Astrocyte of the cerebellum (primary cell): ENCODE measurements around the gene B4GALNT3.

ENCODE experiments used
- DNase-seq: peaks from one replicate; pipeline ENCODE4 v3.0.0-alpha.2; 2011; ENCODE audit warnings: low read depth
- H3K4me3 ChIP-seq: 2 replicates; pipeline ENCODE4 v1.5.1; 2011; ENCODE audit warnings: mild to moderate bottlenecking, low read depth, low read length, moderate library complexity
- in situ Hi-C: cut with HindIII; loops from 2 replicates; pipeline ENCODE4 v1.10.0; 2017; ENCODE audit warnings: low sequenced_read_pairs
- TF ChIP-seq, protein P1 (sequence below): IDR thresholded peaks from 2 replicates; pipeline ENCODE4 v1.5.1; 2012; ENCODE audit warnings: low read length, low read depth, moderate library complexity, mild to moderate bottlenecking; ENCODE audit errors: missing control alignments

The B4GALNT3 gene

DNA sequence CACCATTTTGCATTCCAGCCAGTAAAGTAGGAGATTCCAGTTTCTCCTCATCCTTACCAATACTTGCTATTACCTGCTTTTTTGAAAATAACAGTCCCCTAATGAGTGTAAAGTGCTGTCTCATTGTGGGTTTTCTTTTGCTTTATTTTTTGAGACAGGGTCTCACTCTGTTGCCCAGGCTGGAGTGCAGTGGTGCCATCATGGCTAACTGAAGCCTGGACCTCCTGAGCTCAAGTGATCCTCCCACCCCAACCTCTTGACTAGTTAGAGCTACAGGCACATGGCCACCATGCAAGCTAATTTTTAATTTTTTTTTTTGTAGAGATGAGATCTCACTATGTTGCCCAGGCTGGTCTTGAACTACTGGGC lies 142.9 kb downstream of the B4GALNT3 start:
- in situ Hi-C loops = no loop called here
- TF ChIP-seq, protein P1, sequence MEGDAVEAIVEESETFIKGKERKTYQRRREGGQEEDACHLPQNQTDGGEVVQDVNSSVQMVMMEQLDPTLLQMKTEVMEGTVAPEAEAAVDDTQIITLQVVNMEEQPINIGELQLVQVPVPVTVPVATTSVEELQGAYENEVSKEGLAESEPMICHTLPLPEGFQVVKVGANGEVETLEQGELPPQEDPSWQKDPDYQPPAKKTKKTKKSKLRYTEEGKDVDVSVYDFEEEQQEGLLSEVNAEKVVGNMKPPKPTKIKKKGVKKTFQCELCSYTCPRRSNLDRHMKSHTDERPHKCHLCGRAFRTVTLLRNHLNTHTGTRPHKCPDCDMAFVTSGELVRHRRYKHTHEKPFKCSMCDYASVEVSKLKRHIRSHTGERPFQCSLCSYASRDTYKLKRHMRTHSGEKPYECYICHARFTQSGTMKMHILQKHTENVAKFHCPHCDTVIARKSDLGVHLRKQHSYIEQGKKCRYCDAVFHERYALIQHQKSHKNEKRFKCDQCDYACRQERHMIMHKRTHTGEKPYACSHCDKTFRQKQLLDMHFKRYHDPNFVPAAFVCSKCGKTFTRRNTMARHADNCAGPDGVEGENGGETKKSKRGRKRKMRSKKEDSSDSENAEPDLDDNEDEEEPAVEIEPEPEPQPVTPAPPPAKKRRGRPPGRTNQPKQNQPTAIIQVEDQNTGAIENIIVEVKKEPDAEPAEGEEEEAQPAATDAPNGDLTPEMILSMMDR = no peak
- DNase-seq = no peak
- H3K4me3 ChIP-seq = no peak overlapping the region

DNA sequence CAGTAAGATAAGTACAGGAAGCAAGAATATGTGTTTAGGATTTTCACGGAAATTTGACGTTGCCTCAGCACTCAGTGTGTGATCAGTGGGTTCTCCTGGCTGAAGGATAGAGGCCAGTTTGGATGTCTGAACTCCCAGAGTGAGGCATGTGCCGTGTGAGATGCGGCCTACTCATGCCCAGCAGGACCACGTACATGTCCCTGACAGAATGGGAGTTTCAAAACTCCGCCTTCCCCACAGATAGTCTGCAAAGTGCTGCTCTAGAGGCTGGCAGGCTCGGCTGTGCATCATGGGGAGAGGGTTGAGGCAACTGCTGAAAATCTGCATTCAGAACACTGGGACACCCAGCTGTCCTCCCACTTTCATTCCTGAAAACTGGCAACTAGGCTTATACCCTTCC lies 145.2 kb downstream of the B4GALNT3 start:
- H3K4me3 ChIP-seq = no peak overlapping the region
- TF ChIP-seq, protein P1 = no peak
- in situ Hi-C loops = no loop called here

DNA sequence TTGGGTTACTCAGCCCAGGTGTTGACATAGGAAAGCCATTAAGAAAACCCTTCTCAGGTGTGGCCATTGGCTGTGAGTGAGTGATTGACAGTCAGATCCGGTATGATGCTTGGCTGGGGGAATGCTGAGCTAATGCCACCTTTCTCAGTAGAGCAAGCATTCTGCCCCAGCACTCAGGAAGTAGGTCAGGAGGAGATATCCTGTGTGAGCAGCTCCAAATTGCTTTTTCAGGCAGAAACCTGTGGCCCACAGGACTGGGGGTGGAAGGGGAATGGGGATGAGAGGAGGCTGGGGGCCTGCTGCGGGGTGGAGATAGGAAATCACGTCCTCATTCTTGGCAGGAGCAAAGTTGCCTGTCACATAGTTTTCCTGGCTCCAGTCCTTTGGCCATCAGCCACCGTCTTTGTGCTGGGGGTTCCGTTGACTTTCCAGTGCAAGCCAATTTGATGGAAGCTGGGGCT lies 147.8 kb downstream of the B4GALNT3 start:
- H3K4me3 ChIP-seq = no peak overlapping the region
- in situ Hi-C loops = no loop called here
- TF ChIP-seq, protein P1 = no peak
- no peak for DNase-seq

More for the DNA sequence above, 145.2 kb downstream of the B4GALNT3 start:
- DNase-seq = no peak

DNA sequence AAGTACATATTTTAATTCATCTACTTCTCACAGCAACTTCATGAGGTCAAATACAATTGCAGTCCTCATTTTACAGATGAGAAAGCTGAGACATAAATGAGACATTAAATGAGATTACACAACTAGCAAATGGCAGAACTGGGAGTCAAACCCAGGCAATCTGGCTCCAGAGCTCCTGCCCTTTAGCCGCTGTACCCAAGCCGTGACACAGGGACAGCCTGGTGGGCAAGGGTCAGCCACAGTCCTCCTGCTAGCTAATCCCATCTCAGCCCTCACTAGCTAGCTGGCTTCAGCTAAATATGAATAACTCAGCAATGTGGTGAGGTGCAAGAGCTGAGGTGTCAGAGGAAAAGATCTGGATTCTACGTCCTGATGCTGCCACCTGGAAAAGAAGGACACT lies 148.7 kb downstream of the B4GALNT3 start:
- H3K4me3 ChIP-seq = no peak overlapping the region
- in situ Hi-C loops = no loop called here
- TF ChIP-seq, protein P1 = no peak
- no peak for DNase-seq

DNA sequence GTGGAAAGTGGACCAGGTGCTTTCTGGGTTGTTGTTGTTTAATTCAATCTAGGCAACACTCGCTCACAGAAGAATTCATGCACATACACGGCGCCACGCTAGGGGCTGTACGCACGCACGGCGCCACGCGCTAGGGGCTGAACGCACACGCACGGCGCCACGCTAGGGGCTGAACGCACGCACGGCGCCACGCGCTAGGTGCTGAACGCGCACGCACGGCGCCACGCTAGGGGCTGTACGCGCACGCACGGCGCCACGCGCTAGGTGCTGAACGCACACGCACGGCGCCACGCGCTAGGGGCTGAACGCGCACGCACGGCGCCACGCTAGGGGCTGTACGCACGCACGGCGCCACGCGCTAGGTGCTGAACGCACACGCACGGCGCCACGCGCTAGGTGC lies 149.2 kb downstream of the B4GALNT3 start:
- TF ChIP-seq, protein P1 = no peak
- in situ Hi-C loops = no loop called here
- no peak overlapping the region for H3K4me3 ChIP-seq
- no peak for DNase-seq

DNA sequence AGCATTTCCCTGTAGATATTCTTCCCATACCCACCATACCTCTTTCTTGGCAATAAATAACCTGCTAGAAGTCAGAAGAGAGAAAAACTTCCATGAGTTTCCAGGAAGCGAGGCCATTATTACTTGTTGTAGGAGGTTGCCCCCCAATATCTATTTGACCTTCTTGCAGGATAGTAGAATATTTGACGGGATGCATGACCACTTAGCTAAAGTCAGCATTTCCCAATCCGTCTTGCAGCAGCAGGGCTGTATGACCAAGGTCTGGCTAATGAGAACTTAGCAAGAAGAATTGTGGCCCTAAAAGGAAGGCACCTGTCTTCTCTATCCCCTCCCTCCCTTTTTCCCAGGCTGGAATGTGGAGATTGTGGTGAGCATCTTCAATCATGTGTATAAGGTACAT lies 152.0 kb downstream of the B4GALNT3 start:
- no peak for DNase-seq
- in situ Hi-C loops = no loop called here
- no peak overlapping the region for H3K4me3 ChIP-seq
- TF ChIP-seq, protein P1 = no peak

DNA sequence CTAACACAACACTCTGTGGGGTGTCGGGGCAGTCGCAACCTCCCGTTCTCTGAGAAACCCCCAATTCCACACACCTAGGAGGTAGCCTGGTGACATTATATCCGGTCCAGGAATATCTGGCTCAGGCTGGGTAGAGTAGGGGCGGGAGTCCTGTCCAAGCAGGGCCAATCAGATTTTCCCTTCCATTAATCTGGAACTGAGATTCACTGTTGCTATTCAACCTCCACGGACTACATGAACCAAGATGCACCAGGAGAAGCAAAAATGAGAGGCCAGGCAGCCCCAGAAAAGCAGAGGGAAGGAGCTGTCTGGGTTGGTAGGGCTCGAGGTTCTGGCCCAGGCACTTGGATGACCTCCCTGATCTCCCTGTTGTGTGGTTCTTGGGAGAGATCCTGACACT lies 152.6 kb downstream of the B4GALNT3 start:
- TF ChIP-seq, protein P1 = no peak
- DNase-seq = no peak
- in situ Hi-C loops = no loop called here
- H3K4me3 ChIP-seq = no peak overlapping the region
